K562 (cell line): ENCODE data around the gene PPM1F. TPM values are rescaled to one million over a fixed set of nuclear protein-coding genes. Genes with fewer than 3 reads are reported as not detected.
"Not testable (repeated sequence)": the region's sequence is repeated elsewhere in the genome, so short reads cannot be mapped to it uniquely, and the experiment has no call there.

ENCODE experiments used
- ATAC-seq: fragments of 200-7000 bp; cut with Tn5 transposase; 3 replicates; pipeline ENCODE4 v1.9.1; 2020; ENCODE audit warnings: moderate library complexity
- BruUV-seq: library from RNA; stranded (reverse); fragments of 400-500 nt; replicated peaks from 2 replicates; lab custom pipeline; 2021; lab: Mats Ljungman, UMichigan
- CTCF ChIA-PET: fragments of 300-600 bp; formaldehyde crosslinking; extraction: SDS; loops from one replicate; lab custom pipeline; 2021; ENCODE audit warnings: low intra/inter-chr PET ratio; lab: Yijun Ruan, JAX
- POLR2A ChIA-PET: fragments of 300-600, 350-650 bp; sonication (Branson Sonifier 250); formaldehyde crosslinking; extraction: SDS; loops from one replicate; lab custom pipeline; 2021; ENCODE audit warnings: antibody characterized with exemption, inconsistent platforms; lab: Yijun Ruan, JAX
- DNase-seq, 4 experiments: peaks; one replicate each; pipeline versions ENCODE4 v3.0.0 to v3.0.0-alpha.2; 2011 to 2018; ENCODE audit warnings: low spot score in 3 of 4, mixed read lengths in 3 of 4; ENCODE audit errors: extremely low read depth in 1 of 4
- FAIRE-seq: peaks from 2 replicates; lab custom pipeline; 2011; peaks lifted over from hg19 to GRCh38; lab: Jason Lieb, UNC
- H2AFZ ChIP-seq: 2 replicates; pipeline ENCODE4 v1.6.0; 2011; ENCODE audit warnings: low read depth, low read length, control low read depth, inconsistent platforms
- H3K27ac ChIP-seq: fragments of 200-600 bp; 3 replicates; pipeline ENCODE4 v1.8.0; 2011; ENCODE audit warnings: low read depth, mild to moderate bottlenecking, control low read depth, inconsistent platforms, low read length, moderate library complexity, mixed read lengths; ENCODE audit errors: extremely low read depth
- H3K27me3 ChIP-seq, 2 experiments: fragments of 300-600 bp in 1 of 2; 2 replicates in 1 of 2; 3 replicates in 1 of 2; pipeline versions ENCODE4 v1.6.0 to v1.8.0; 2011; ENCODE audit warnings: inconsistent platforms in 2 of 2, low read length in 2 of 2, mild to moderate bottlenecking in 1 of 2, mixed read lengths in 1 of 2, moderate library complexity in 1 of 2; ENCODE audit not compliant: control insufficient read depth in 2 of 2, insufficient read depth in 2 of 2
- H3K36me3 ChIP-seq: fragments of 300-600 bp; 3 replicates; pipeline ENCODE4 v1.8.0; 2011; ENCODE audit warnings: mild to moderate bottlenecking, low read length, inconsistent platforms; ENCODE audit not compliant: control insufficient read depth, insufficient read depth
- H3K4me1 ChIP-seq, 2 experiments: fragments of 200-600 bp in 1 of 2; replicated peaks in 1 of 2; 2 replicates in 1 of 2; 3 replicates in 1 of 2; pipeline versions ENCODE4 v1.5.1 to v1.8.0; 2011; ENCODE audit warnings: inconsistent platforms in 2 of 2, low read length in 2 of 2, mild to moderate bottlenecking in 1 of 2, mixed read lengths in 1 of 2, moderate library complexity in 1 of 2; ENCODE audit not compliant: control insufficient read depth in 2 of 2, insufficient read depth in 2 of 2
- H3K4me2 ChIP-seq: 2 replicates; pipeline ENCODE4 v1.6.1; 2011; ENCODE audit warnings: low read length, control low read depth, inconsistent platforms, mixed read lengths; ENCODE audit not compliant: insufficient read depth
- H3K4me3 ChIP-seq: fragments of 200-600 bp; sonication (generic), shearing (Covaris generic); 2 replicates; pipeline ENCODE4 v1.5.1; 2016; ENCODE audit warnings: control low read depth, inconsistent platforms
- H3K79me2 ChIP-seq: fragments of 200-600 bp; 3 replicates; pipeline ENCODE4 v1.8.0; 2011; ENCODE audit warnings: low read length, inconsistent platforms; ENCODE audit not compliant: control insufficient read depth, insufficient read depth
- H3K9ac ChIP-seq, 2 experiments: 2 replicates each; pipeline versions ENCODE4 v1.6.0 to v1.6.1; 2011; ENCODE audit warnings: low read depth in 2 of 2, low read length in 2 of 2, control low read depth in 1 of 2, inconsistent platforms in 1 of 2, mild to moderate bottlenecking in 1 of 2, mixed read lengths in 1 of 2; ENCODE audit not compliant: insufficient read depth in 1 of 2
- H3K9me1 ChIP-seq: one replicate; pipeline ENCODE4 v1.6.0; 2011; ENCODE audit warnings: inconsistent platforms, mild to moderate bottlenecking, low read length, moderate library complexity; ENCODE audit not compliant: control insufficient read depth, insufficient read depth
- H3K9me3 ChIP-seq: replicated peaks from 2 replicates; pipeline ENCODE4 v1.5.1; 2011; ENCODE audit warnings: low read depth, low read length, inconsistent platforms; ENCODE audit not compliant: control insufficient read depth, insufficient read depth
- H4K20me1 ChIP-seq: replicated peaks from 2 replicates; pipeline ENCODE4 v1.6.1; 2011; ENCODE audit warnings: low read length, inconsistent platforms, mixed read lengths; ENCODE audit not compliant: control insufficient read depth, insufficient read depth
- E2F3 ChIP-seq: fragments of 250-450 bp; sonication (Bioruptor Pico); IDR thresholded peaks from 2 replicates; pipeline ENCODE4 v1.4.0; 2020; ENCODE audit warnings: mild to moderate bottlenecking
- ETV5 ChIP-seq: sonication (generic); formaldehyde crosslinking; IDR thresholded peaks from 2 replicates; pipeline ENCODE4 v1.4.0; 2020; ENCODE audit warnings: low read depth, mild to moderate bottlenecking, missing genetic modification reagents
- FOXP1 ChIP-seq: sonication (generic); formaldehyde crosslinking; IDR thresholded peaks from 2 replicates; pipeline ENCODE4 v1.8.0; 2022; ENCODE audit warnings: mild to moderate bottlenecking, missing genetic modification reagents
- LARP7 ChIP-seq: fragments of 450-650 bp; IDR thresholded peaks from 2 replicates; pipeline ENCODE4 v1.6.1; 2016
- MLX ChIP-seq, 2 experiments: fragments of 450-650 bp in 1 of 2; sonication (generic) in 1 of 2; formaldehyde crosslinking; conservative IDR thresholded peaks; 2 replicates each; pipeline versions ENCODE4 v1.4.0 to v1.8.1; 2020 to 2022; ENCODE audit warnings: mild to moderate bottlenecking in 1 of 2, missing genetic modification reagents in 1 of 2
- OTX1 ChIP-seq: fragments of 450-650 bp; formaldehyde crosslinking; IDR thresholded peaks from 2 replicates; pipeline ENCODE4 v1.4.0; 2022; ENCODE audit warnings: mild to moderate bottlenecking
- PPARD ChIP-seq: fragments of 250-450 bp; sonication (Bioruptor Pico); IDR thresholded peaks from 2 replicates; pipeline ENCODE4 v1.8.0; 2022; ENCODE audit warnings: inconsistent platforms, mild to moderate bottlenecking, moderate library complexity
- SMARCA5 ChIP-seq: fragments of 450-650 bp; IDR thresholded peaks from 2 replicates; pipeline ENCODE4 v1.6.1; 2016
- SMC3 ChIP-seq: conservative IDR thresholded peaks from 2 replicates; pipeline ENCODE4 v1.6.1; 2011; ENCODE audit warnings: low read depth, low read length, improper control_type of control experiment; ENCODE audit not compliant: insufficient read depth
- TAL1 ChIP-seq: fragments of 450-650 bp; IDR thresholded peaks from 2 replicates; pipeline ENCODE4 v1.6.1; 2016; ENCODE audit warnings: mild to moderate bottlenecking
- TCFL5 ChIP-seq: fragments of 250-450 bp; sonication (Bioruptor Pico); conservative IDR thresholded peaks from 2 replicates; pipeline ENCODE4 v1.6.1; 2021; ENCODE audit warnings: mild to moderate bottlenecking, moderate library complexity, matching md5 sums
- ZC3H4 ChIP-seq: sonication (generic); formaldehyde crosslinking; IDR thresholded peaks from 2 replicates; pipeline ENCODE4 v1.9.0; 2021; ENCODE audit warnings: missing genetic modification reagents, borderline replicate concordance
- ZFX ChIP-seq: sonication (generic); formaldehyde crosslinking; IDR thresholded peaks from 2 replicates; pipeline ENCODE4 v1.8.0; 2022; ENCODE audit warnings: mild to moderate bottlenecking, missing genetic modification reagents, moderate library complexity
- ZNF121 ChIP-seq: sonication (generic); formaldehyde crosslinking; conservative IDR thresholded peaks from 2 replicates; pipeline ENCODE4 v1.8.0; 2022; ENCODE audit warnings: missing genetic modification reagents
- WGBS: fragments of 100-300 bp; shearing (Covaris generic); methylation state at CpG from one replicate; pipeline ENCODE4 v1.1.6; 2016; ENCODE audit warnings: low coverage, mixed read lengths; ENCODE audit not compliant: insufficient coverage; ENCODE audit errors: missing lambda C conversion rate; 5-methylcytosine and 5-hydroxymethylcytosine counted together
- in situ Hi-C: fragments of 300-500 bp; cut with MboI; formaldehyde crosslinking; loops from 4 replicates; pipeline ENCODE4 v1.15.0; 2018; ENCODE audit warnings: inconsistent platforms, mixed read lengths
- intact Hi-C: fragments of 100-400 bp; cut with micrococcal nuclease; formaldehyde crosslinking; loops from 2 replicates; pipeline ENCODE4 v1.14.2; 2022
- polyA plus RNA-seq, 8 experiments: library from polyadenylated mRNA; depleted of rRNA in 4 of 8; stranded (reverse) in 5 of 8; unstranded in 3 of 8; fragments of >200 nt; fragmentation: Nextera tagmentation in 2 of 8; fragmentation: Illumina TruSeq in 1 of 8; extraction: Ambion mirVana in 2 of 8; extraction: Trizol in 1 of 8; gene quantifications; 2 replicates each; pipeline versions ENCODE4 v1.2.1 to v1.2.3, GENCODE V29; 2011 to 2014; ENCODE audit warnings: inconsistent platforms in 1 of 8, missing spikeins in 1 of 8
- total RNA-seq, 7 experiments: library from RNA; depleted of rRNA in 6 of 7; stranded (reverse); fragments of >200 nt in 6 of 7; fragmentation: Illumina TruSeq in 2 of 7; extraction: Trizol in 2 of 7; gene quantifications; 2 replicates each; pipeline versions ENCODE4 v1.2.1 to v1.2.3, GENCODE V29; 2011 to 2021; ENCODE audit warnings: low replicate concordance in 1 of 7
- TF ChIP-seq, protein P1 (sequence below): fragments of 450-650 bp; formaldehyde crosslinking; IDR thresholded peaks from 2 replicates; pipeline ENCODE4 v1.4.0; 2022; ENCODE audit warnings: missing genetic modification characterization
- TF ChIP-seq, protein P2 (sequence below): fragments of 450-650 bp; formaldehyde crosslinking; conservative IDR thresholded peaks from 2 replicates; pipeline ENCODE4 v1.4.0; 2022; ENCODE audit warnings: mild to moderate bottlenecking, missing genetic modification characterization

The PPM1F gene
- total and polyA plus RNA-seq, 9 of the 15 experiments (the other 6 are each of a cell fraction or from before 2014, with no cell fraction given), result 2.1 to 159 (median 64.0) TPM

DNA sequence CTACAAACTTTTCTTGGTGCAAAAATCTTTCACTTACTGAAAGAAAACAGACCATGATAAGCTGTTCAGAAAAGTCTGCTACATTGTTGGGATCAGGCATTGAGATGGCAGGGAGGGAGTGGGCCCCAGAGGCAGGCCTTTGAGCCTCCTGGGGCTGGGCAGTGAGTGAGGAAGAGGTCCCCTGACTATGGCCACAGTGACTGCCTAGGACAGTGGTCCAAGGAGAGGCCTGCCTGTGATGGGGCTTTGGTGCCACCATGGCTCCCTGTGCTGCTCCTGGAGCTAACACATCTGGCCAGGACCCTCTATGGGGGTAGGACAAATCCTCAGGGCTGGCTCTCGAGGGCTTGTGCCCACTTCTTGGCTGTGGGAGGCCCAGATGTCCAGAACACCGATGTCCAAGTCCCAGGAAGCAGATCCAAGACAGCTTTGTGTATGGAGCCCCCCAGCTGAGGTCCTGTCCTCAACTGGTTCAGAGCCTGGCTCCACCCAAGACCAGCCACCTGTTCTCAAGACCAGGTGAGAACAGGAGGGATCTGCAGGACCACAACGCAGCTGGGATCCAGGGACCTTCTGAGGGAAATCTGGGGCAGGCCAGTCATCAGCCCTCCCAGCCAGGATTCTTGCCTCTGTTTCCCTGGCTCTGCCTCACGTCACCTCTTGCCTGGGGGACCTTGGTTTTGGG lies 36.9 kb downstream of the PPM1F start (continued):
- TF ChIP-seq SMARCA5, result no peak
- TF ChIP-seq TCFL5 (CRISPR knock-in tag), result no peak

- 31% methylated on average over 8 of the region's 8 CpGs for WGBS
- ATAC-seq, H3K9ac ChIP-seq: not testable (repeated sequence)
- TF ChIP-seq SMC3 (0 out of 2 replicates have a peak, but pooled peaks have one; percentile 11), ZC3H4 (CRISPR knock-in tag) (0 out of 2 replicates have a peak, but pooled peaks have one; percentile 18), MLX (CRISPR knock-in tag; conservative IDR thresholded peaks at IDR 0.05) (0 out of 4 replicates have a peak, but pooled peaks of 1 of the 2 experiments have one; percentile 24), LARP7 (peak; percentile 49; the same call in 1 of the 2 replicates), E2F3 (CRISPR knock-in tag) (0 out of 2 replicates have a peak, but pooled peaks have one; percentile 26), PPARD (CRISPR knock-in tag) (0 out of 2 replicates have a peak, but pooled peaks have one; percentile 25), SMARCA5 (peak; percentile 57), FOXP1 (CRISPR knock-in tag) (0 out of 2 replicates have a peak, but pooled peaks have one; percentile 7), ZNF121 (CRISPR knock-in tag) (peak; percentile 94), OTX1 (peak; percentile 84; the same call in 1 of the 2 replicates), ETV5 (CRISPR knock-in tag) (peak; percentile 33; the same call in 1 of the 2 replicates), TAL1 (peak; percentile 4; the same call in 1 of the 2 replicates), ZFX (CRISPR knock-in tag) (peak; percentile 27; the same call in 1 of the 2 replicates)
- TF ChIP-seq, protein P1, sequence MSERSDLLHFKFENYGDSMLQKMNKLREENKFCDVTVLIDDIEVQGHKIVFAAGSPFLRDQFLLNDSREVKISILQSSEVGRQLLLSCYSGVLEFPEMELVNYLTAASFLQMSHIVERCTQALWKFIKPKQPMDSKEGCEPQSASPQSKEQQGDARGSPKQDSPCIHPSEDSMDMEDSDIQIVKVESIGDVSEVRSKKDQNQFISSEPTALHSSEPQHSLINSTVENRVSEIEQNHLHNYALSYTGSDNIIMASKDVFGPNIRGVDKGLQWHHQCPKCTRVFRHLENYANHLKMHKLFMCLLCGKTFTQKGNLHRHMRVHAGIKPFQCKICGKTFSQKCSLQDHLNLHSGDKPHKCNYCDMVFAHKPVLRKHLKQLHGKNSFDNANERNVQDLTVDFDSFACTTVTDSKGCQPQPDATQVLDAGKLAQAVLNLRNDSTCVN (CRISPR knock-in tag), result peak; percentile 95
- TF ChIP-seq, protein P2, sequence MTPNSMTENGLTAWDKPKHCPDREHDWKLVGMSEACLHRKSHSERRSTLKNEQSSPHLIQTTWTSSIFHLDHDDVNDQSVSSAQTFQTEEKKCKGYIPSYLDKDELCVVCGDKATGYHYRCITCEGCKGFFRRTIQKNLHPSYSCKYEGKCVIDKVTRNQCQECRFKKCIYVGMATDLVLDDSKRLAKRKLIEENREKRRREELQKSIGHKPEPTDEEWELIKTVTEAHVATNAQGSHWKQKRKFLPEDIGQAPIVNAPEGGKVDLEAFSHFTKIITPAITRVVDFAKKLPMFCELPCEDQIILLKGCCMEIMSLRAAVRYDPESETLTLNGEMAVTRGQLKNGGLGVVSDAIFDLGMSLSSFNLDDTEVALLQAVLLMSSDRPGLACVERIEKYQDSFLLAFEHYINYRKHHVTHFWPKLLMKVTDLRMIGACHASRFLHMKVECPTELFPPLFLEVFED, result 0 out of 2 replicates have a peak, but pooled peaks have one; percentile 61
Observed at GRCh38 chr22:21914033-21914642, 38.5 kb downstream of the PPM1F start.

More at GRCh38 chr22:21914033-21914642, 38.5 kb downstream of the PPM1F start:
- H3K27me3 ChIP-seq, H3K27ac ChIP-seq, H3K4me3 ChIP-seq, H3K79me2 ChIP-seq, DNase-seq, FAIRE-seq, H3K36me3 ChIP-seq, H2AFZ ChIP-seq, in situ Hi-C loops, H3K4me2 ChIP-seq, H3K9me1 ChIP-seq, H3K9me3 ChIP-seq, intact Hi-C loops, BruUV-seq: not testable (repeated sequence)
- Histone ChIP-seq H3K4me1 (peaks cover 16 to 17% of the 10 kb centered on the region in 2 experiments), H4K20me1 (peaks cover 19% of the 10 kb centered on the region)
- ChIA-PET POLR2A (interaction anchor here (0.6 to 49.7 kb wide), 5 partner anchors 6 to 1132 kb away, joined by 3 to 1041 read pairs (median 4); partner anchors contain the start of genes MAPK1 and PPM1F), CTCF (interaction anchor here (1.1 kb wide), 1 partner anchor 202 kb away, joined by 3 read pairs; no protein-coding TSS in a partner anchor)
